Sigmoid colon (tissue), 7 donors: Measurements from ENCODE around the gene KIRREL3. TPM values are rescaled to one million over a fixed set of nuclear protein-coding genes. Genes with fewer than 3 reads are reported as not detected.

ENCODE experiments used
- DNase-seq: peaks from one replicate; pipeline ENCODE4 v3.0.0-alpha.2; 2019
- H3K27ac ChIP-seq, 4 donors: fragments of 200-600 bp; sonication (generic); one replicate each; pipeline ENCODE4 v1.5.1; 2016 to 2019; ENCODE audit warnings: mild to moderate bottlenecking in 1 of 4
- H3K27me3 ChIP-seq, 3 donors: fragments of 200-600 bp; sonication (generic); one replicate each; pipeline ENCODE4 v1.5.1; 2019; ENCODE audit warnings: mild to moderate bottlenecking in 1 of 3
- H3K36me3 ChIP-seq, 4 donors: fragments of 200-600 bp; sonication (generic); one replicate each; pipeline ENCODE4 v1.5.1; 2016 to 2019
- H3K4me1 ChIP-seq, 4 donors: fragments of 200-600 bp; sonication (generic); one replicate each; pipeline ENCODE4 v1.5.1; 2017 to 2019
- H3K4me3 ChIP-seq, 4 donors: fragments of 200-600 bp; sonication (generic); one replicate each; pipeline ENCODE4 v1.5.1; 2017 to 2019; ENCODE audit warnings: mild to moderate bottlenecking in 2 of 4, moderate library complexity in 1 of 4
- H3K9me3 ChIP-seq, 4 donors: fragments of 200-600 bp in 3 of 4; sonication (generic) in 3 of 4; one replicate each; pipeline versions ENCODE4 v1.5.1 to v1.6.1; 2013 to 2019
- CTCF ChIP-seq, 4 experiments: fragments of 450-650 bp in 3 of 4; fragments of 200-600 bp in 1 of 4; IDR thresholded peaks; one replicate each; pipeline ENCODE4 v1.5.1; 2016 to 2019; ENCODE audit warnings: antibody characterized with exemption in 4 of 4, mild to moderate bottlenecking in 3 of 4, moderate library complexity in 2 of 4
- EP300 ChIP-seq, 4 donors: sonication (generic); formaldehyde crosslinking; IDR thresholded peaks; one replicate each; pipeline ENCODE4 v1.6.1; 2017; ENCODE audit warnings: antibody characterized with exemption in 4 of 4
- POLR2A ChIP-seq, 2 donors: fragments of 450-650 bp; IDR thresholded peaks; one replicate each; pipeline ENCODE4 v1.6.1; 2016; ENCODE audit warnings: antibody characterized with exemption in 2 of 2, mild to moderate bottlenecking in 2 of 2, moderate library complexity in 2 of 2
- POLR2AphosphoS5 ChIP-seq, 4 donors: sonication (generic); formaldehyde crosslinking; IDR thresholded peaks; one replicate each; pipeline ENCODE4 v1.6.1; 2017; ENCODE audit warnings: antibody characterized with exemption in 4 of 4
- WGBS, 2 donors: extraction: QIAGEN DNeasy Blood & Tissue Kit; methylation state at CpG; one replicate each; pipeline ENCODE4 v1.1.7; 2013; 5-methylcytosine and 5-hydroxymethylcytosine counted together
- intact Hi-C: fragments of 100-400 bp; cut with DNase I; formaldehyde crosslinking; loops from one replicate; pipeline ENCODE4 v1.15.1; 2023
- polyA plus RNA-seq, 3 donors: library from polyadenylated mRNA; stranded (reverse); fragments of 200-250 nt; gene quantifications; one replicate each; pipeline ENCODE4 v1.2.3, GENCODE V29; 2013
- total RNA-seq, 4 donors: library from RNA; depleted of rRNA; stranded (reverse); fragments of >200 nt; gene quantifications; one replicate each; pipeline ENCODE4 v1.1.0, GENCODE V29; 2016
- donor health status: healthy with polysubstance abuse.
- donor health status: Bipolar disorder and iron deficiency.
- donor health status: healthy.

KIRREL3 gene
- total and polyA plus RNA-seq, 7 donors = under 0.01 to 3.3 (median 1.0) TPM

- 77 to 86% methylated on average over 13 of the region's 13 CpGs for WGBS, 2 donors
- Histone ChIP-seq H3K4me3 (no peak overlapping the region), H3K27me3 (no peaks in the 10 kb centered on the region), H3K27ac (no peak overlapping the region), H3K9me3 (no peaks in the 10 kb centered on the region), H3K36me3 (no peaks in the 10 kb centered on the region), H3K4me1 (no peaks in the 10 kb centered on the region)
- intact Hi-C loops = no loop called here
- TF ChIP-seq CTCF (IDR thresholded peaks at IDR 0.05) (no peak), POLR2AphosphoS5 (IDR thresholded peaks at IDR 0.05) (no peak), POLR2A (IDR thresholded peaks at IDR 0.05) (no peak), EP300 (IDR thresholded peaks at IDR 0.05) (no peak)
- DNase-seq = peak; percentile 13
These were observed 508.1 kb downstream of the KIRREL3 start for GRCh38 chr11:126492331-126493082.

DNA sequence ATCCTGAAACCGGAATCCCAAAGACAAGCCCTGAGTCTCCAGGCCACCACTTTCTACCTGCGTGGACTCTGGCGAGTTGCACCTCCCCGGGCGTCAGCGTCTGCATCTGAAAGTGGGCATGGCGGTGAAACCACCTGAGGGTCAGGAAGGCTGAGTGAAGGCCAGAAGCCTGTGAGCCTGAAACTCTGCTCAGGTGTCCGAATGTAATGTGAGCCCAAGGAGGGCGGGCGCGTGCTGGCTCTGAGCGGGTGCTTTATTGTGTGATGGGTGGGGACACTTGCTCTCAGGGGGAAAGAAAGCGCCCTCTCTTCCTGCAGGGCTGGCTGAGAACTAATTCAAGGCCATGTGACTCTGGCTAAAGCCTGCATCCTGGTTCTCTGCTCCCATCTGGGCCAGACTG is 509.5 kb downstream of the KIRREL3 start:
- 47 to 74% methylated on average over 13 of the region's 13 CpGs for WGBS, 2 donors
- intact Hi-C loops = no loop called here
- DNase-seq = peak; percentile 40
- H3K27ac ChIP-seq = no peak overlapping the region
- H3K4me1 ChIP-seq = peaks cover 0 to under 1% (median 0%) of the 10 kb centered on the region in 4 donors
- TF ChIP-seq CTCF (IDR thresholded peaks at IDR 0.05) (no peak), POLR2A (IDR thresholded peaks at IDR 0.05) (no peak), EP300 (IDR thresholded peaks at IDR 0.05) (no peak), POLR2AphosphoS5 (IDR thresholded peaks at IDR 0.05) (no peak)
- H3K4me3 ChIP-seq = no peak overlapping the region
- no peaks in the 10 kb centered on the region for H3K27me3 ChIP-seq
- H3K36me3 ChIP-seq = no peaks in the 10 kb centered on the region
- no peaks in the 10 kb centered on the region for H3K9me3 ChIP-seq

- Histone ChIP-seq H3K4me3 (no peak overlapping the region), H3K27ac (no peak overlapping the region), H3K4me1 (peaks cover 0 to 11% (median 9%) of the 10 kb centered on the region in 4 donors), H3K9me3 (no peaks in the 10 kb centered on the region), H3K27me3 (no peaks in the 10 kb centered on the region), H3K36me3 (no peaks in the 10 kb centered on the region)
- 79 to 81% methylated on average over 21 of the region's 21 CpGs for WGBS, 2 donors
- DNase-seq = peak; percentile 34
- intact Hi-C loops = no loop called here
- no peak for TF ChIP-seq POLR2A (IDR thresholded peaks at IDR 0.05)
- TF ChIP-seq EP300 (IDR thresholded peaks at IDR 0.05) = no peak
- no peak for TF ChIP-seq CTCF (IDR thresholded peaks at IDR 0.05)
- TF ChIP-seq POLR2AphosphoS5 (IDR thresholded peaks at IDR 0.05) = no peak
These were observed 510.5 kb downstream of the KIRREL3 start for GRCh38 chr11:126489836-126490660.

DNA sequence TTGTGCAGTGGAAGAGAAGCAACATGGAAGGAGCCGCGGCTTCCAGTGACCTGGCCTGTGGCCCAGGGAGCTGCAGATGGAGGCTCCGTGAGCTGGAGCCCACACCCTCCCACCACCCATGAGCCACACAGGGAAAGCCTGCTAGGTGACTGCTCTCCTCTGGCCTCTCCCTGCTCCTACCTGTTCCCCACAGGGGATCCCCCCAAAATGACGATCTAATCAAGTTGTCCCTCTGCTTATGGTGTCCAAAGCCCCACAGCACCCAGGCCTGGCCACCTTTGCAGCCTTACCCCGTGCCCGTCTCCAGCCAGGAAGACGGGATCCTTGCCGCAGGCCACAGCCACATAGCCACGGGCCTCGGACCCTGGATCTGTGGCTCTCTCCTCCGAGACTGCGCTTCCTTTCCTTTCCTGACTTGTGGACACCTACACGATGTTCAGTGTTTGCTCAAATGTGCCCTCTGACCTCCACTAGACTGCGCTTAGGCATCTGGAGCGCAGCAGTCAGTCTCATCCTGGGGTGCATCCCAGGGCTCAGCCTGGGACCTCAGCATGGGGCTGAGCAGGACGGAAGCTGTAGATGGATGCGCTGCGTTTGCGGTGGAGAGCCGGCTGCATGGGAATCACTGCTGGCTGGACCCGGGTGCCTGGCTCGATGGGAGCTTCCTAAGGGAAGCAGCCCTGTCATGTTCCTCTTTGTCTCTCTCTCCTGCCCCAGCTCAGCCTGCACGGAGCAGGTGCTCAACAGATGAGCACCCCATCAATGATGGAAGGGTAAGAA is 511.8 kb downstream of the KIRREL3 start:
- H3K27me3 ChIP-seq = no peaks in the 10 kb centered on the region
- no peak overlapping the region for H3K27ac ChIP-seq
- TF ChIP-seq POLR2A (IDR thresholded peaks at IDR 0.05) = no peak
- TF ChIP-seq POLR2AphosphoS5 (IDR thresholded peaks at IDR 0.05) = no peak
- TF ChIP-seq CTCF (IDR thresholded peaks at IDR 0.05) = no peak
- TF ChIP-seq EP300 (IDR thresholded peaks at IDR 0.05) = no peak
- WGBS, 2 donors = 87 to 91% methylated on average over 23 of the region's 23 CpGs
- no peak overlapping the region for H3K4me3 ChIP-seq
- intact Hi-C loops = no loop called here
- H3K4me1 ChIP-seq = peaks cover 0 to 23% (median 10%) of the 10 kb centered on the region in 4 donors
- no peaks in the 10 kb centered on the region for H3K36me3 ChIP-seq
- H3K9me3 ChIP-seq = no peaks in the 10 kb centered on the region
- DNase-seq = peak; percentile 41
